GM12878 (cell line): Measurements from ENCODE around the gene RASGRF1. TPM values are rescaled to one million over a fixed set of nuclear protein-coding genes. Genes with fewer than 3 reads are reported as not detected.

Experiments
- CBFB ChIP-seq: IDR thresholded peaks from 2 replicates; pipeline ENCODE4 v1.6.1; 2016; ENCODE audit warnings: antibody characterized with exemption, low read depth
- ETV6 ChIP-seq, 2 experiments: fragments of 450-650 bp in 1 of 2; IDR thresholded peaks in 1 of 2; conservative IDR thresholded peaks in 1 of 2; 2 replicates each; pipeline ENCODE4 v1.6.1; 2014; ENCODE audit warnings: antibody characterized with exemption in 1 of 2, borderline replicate concordance in 1 of 2, low read depth in 1 of 2, mild to moderate bottlenecking in 1 of 2, moderate library complexity in 1 of 2
- MEF2A ChIP-seq: IDR thresholded peaks from 2 replicates; pipeline ENCODE4 v1.6.1; 2011; ENCODE audit warnings: low read depth, mild to moderate bottlenecking, low read length, moderate library complexity; ENCODE audit not compliant: insufficient read depth
- MTA2 ChIP-seq: fragments of 450-650 bp; IDR thresholded peaks from 2 replicates; pipeline ENCODE4 v1.6.1; 2016; ENCODE audit warnings: low read depth, mild to moderate bottlenecking, moderate library complexity
- NR2C1 ChIP-seq: fragments of 450-650 bp; IDR thresholded peaks from 2 replicates; pipeline ENCODE4 v1.6.1; 2017; ENCODE audit warnings: antibody characterized with exemption, mild to moderate bottlenecking, moderate library complexity
- SREBF1 ChIP-seq: IDR thresholded peaks from 2 replicates; pipeline ENCODE4 v1.6.1; 2012; ENCODE audit warnings: mild to moderate bottlenecking, low read length
- WRNIP1 ChIP-seq: IDR thresholded peaks from 2 replicates; pipeline ENCODE4 v1.6.1; 2011; ENCODE audit warnings: low read depth, low read length, improper control_type of control experiment, borderline replicate concordance
- ZBTB11 ChIP-seq: fragments of 450-650 bp; formaldehyde crosslinking; IDR thresholded peaks from 2 replicates; pipeline ENCODE4 v1.5.0; 2022; ENCODE audit warnings: mild to moderate bottlenecking, missing genetic modification characterization
- ZNF384 ChIP-seq: IDR thresholded peaks from 2 replicates; pipeline ENCODE4 v1.6.1; 2012; ENCODE audit warnings: low read depth, mild to moderate bottlenecking, low read length, improper control_type of control experiment, borderline replicate concordance
- polyA plus RNA-seq, 11 experiments: library from polyadenylated mRNA; depleted of rRNA in 4 of 11; unstranded in 6 of 11; stranded (reverse) in 5 of 11; fragments of >200 nt; fragmentation: Nextera tagmentation in 4 of 11; fragmentation: Illumina TruSeq in 1 of 11; extraction: Ambion mirVana in 4 of 11; extraction: Trizol in 1 of 11; gene quantifications; 1 replicate in 1 of 11; 2 replicates in 10 of 11; pipeline versions ENCODE4 v1.2.1 to v1.2.3, GENCODE V29; 2011 to 2016; ENCODE audit warnings: inconsistent platforms in 2 of 11, missing spikeins in 2 of 11, low read depth in 1 of 11
- total RNA-seq, 4 experiments: library from RNA; depleted of rRNA in 3 of 4; stranded (reverse); fragments of >200 nt in 3 of 4; fragmentation: Illumina TruSeq in 1 of 4; extraction: Trizol in 1 of 4; gene quantifications; 2 replicates each; pipeline versions ENCODE4 v1.2.1 to v1.2.3, GENCODE V29; 2013 to 2021

RASGRF1 gene
- total and polyA plus RNA-seq, 10 of the 15 experiments (the other 5 are each of a cell fraction or from before 2014, with no cell fraction given): 0.20 to 1.9 (median 0.86) TPM

- TF ChIP-seq ZNF384 (no peak), WRNIP1 (no peak), NR2C1 (no peak), MTA2 (no peak), ETV6 (conservative IDR thresholded peaks at IDR 0.05 in 1 of 2, IDR thresholded peaks at IDR 0.05 in 1 of 2; ENCODE audit: borderline replicate concordance in 1 of 2, low read depth in 1 of 2) (no peak), MEF2A (no peak), ZBTB11 (CRISPR knock-in tag) (no peak), SREBF1 (no peak), CBFB (no peak)
- TF ChIP-seq, all 136 proteins: peak for 0
Observed at GRCh38 chr15:79027532-79028410, 62.8 kb downstream of the RASGRF1 start (continued).
